Kidney (tissue), 22 donors: ENCODE results near the gene RHOA. TPM values are rescaled to one million over a fixed set of nuclear protein-coding genes. Genes with fewer than 3 reads are reported as not detected.

Experiments used
- DNase-seq, 5 donors: peaks; one replicate each; pipeline ENCODE4 v3.0.0-alpha.2; 2013 to 2020
- FAIRE-seq: peaks from 2 replicates; lab custom pipeline; 2012; peaks lifted over from hg19 to GRCh38; lab: Jason Lieb, UNC
- H3K27ac ChIP-seq, 2 donors: one replicate each; pipeline ENCODE4 v1.7.0; 2013; ENCODE audit warnings: low read depth in 2 of 2, low read length in 2 of 2, inconsistent platforms in 1 of 2
- H3K27me3 ChIP-seq: one replicate; pipeline ENCODE4 v1.7.1; 2013; ENCODE audit warnings: low read length, inconsistent platforms; ENCODE audit not compliant: control insufficient read depth, insufficient read depth
- H3K36me3 ChIP-seq, 3 donors: one replicate each; pipeline versions ENCODE4 v1.7.0 to v1.7.1; 2013; ENCODE audit warnings: low read length in 3 of 3, control low read depth in 1 of 3, inconsistent platforms in 1 of 3; ENCODE audit not compliant: insufficient read depth in 3 of 3, control insufficient read depth in 2 of 3
- H3K4me1 ChIP-seq, 3 donors: one replicate each; pipeline versions ENCODE4 v1.7.0 to v1.7.1; 2013; ENCODE audit warnings: low read length in 3 of 3, inconsistent platforms in 1 of 3, low read depth in 1 of 3; ENCODE audit not compliant: control insufficient read depth in 2 of 3, insufficient read depth in 2 of 3
- H3K4me3 ChIP-seq, 3 donors: one replicate each; pipeline versions ENCODE4 v1.7.0 to v1.8.1; 2013; ENCODE audit warnings: low read length in 3 of 3, control low read depth in 1 of 3, inconsistent platforms in 1 of 3
- H3K9ac ChIP-seq, 3 donors: one replicate each; pipeline versions ENCODE4 v1.7.0 to v1.7.1; 2013; ENCODE audit warnings: low read length in 3 of 3, control low read depth in 1 of 3, inconsistent platforms in 1 of 3
- H3K9me3 ChIP-seq, 3 donors: one replicate each; pipeline versions ENCODE4 v1.7.0 to v1.7.1; 2013; ENCODE audit warnings: low read length in 3 of 3, control low read depth in 1 of 3, inconsistent platforms in 1 of 3; ENCODE audit not compliant: control insufficient read depth in 2 of 3, insufficient read depth in 1 of 3
- CTCF ChIP-seq: IDR thresholded peaks from 3 replicates; pipeline ENCODE4 v1.5.1; 2012; ENCODE audit warnings: mild to moderate bottlenecking, moderate library complexity, borderline replicate concordance; ENCODE audit not compliant: insufficient read depth; ENCODE audit errors: extremely low read depth
- intact Hi-C: fragments of 100-400 bp; cut with DNase I; formaldehyde crosslinking; loops from one replicate; pipeline ENCODE4 v1.11.1; 2022
- long read RNA-seq, 10 donors: library from polyadenylated mRNA in 1 of 10; unstranded in 1 of 10; transcript quantifications; one replicate each; pipeline ENCODE4 v2.0.0 and lab custom pipeline, GENCODE V29; 2021 to 2026
- polyA plus RNA-seq: library from polyadenylated mRNA; stranded (reverse); fragments of 350-450 nt; fragmentation: Illumina TruSeq; extraction: RNeasy Lipid Tissue Mini Kit (QIAGEN cat#74804); gene quantifications from one replicate; pipeline ENCODE4 v1.2.3, GENCODE V29; 2014; ENCODE audit warnings: low read depth, low replicate concordance; ENCODE audit not compliant: insufficient read depth
- total RNA-seq: library from RNA; stranded (reverse); fragmentation: NEBNext Ultra II Directional; extraction: Animal tissue kit (Norgen Biotek cat#: 25700); gene quantifications from one replicate; pipeline ENCODE4 v1.2.1, GENCODE V29; 2021
- donor health status: control.
- donor health status: control.
- donor health status: control.
- donor health status: control.
- donor health status: control.
- donor health status: DM: yes; HTN: yes; CAD: no.
- donor health status: Normal renal cell carcinoma (clear cell type).

RHOA gene
- total RNA-seq = 709 TPM
- polyA plus RNA-seq = 345 TPM
- long read RNA-seq, donor 1, transcript RHOA-202 (5 exons, 2,031 nt) = major isoform, 148 of 220 reads
- long read RNA-seq, donor 1, partial matches to known transcripts = 58 of 220 reads
- long read RNA-seq, donor 1, other reads (novel, unspliced or antisense) = 13 of 220 reads
- long read RNA-seq, donor 2, transcript RHOA-202 (5 exons, 2,031 nt) = major isoform, 176 of 224 reads
- long read RNA-seq, donor 2, partial matches to known transcripts = 38 of 224 reads
- long read RNA-seq, donor 2, other reads (novel, unspliced or antisense) = 10 of 224 reads
- long read RNA-seq, donor 3, transcript RHOA-202 (5 exons, 2,031 nt) = major isoform, 191 of 292 reads
- long read RNA-seq, donor 3, partial matches to known transcripts = 73 of 292 reads
- long read RNA-seq, donor 3, other reads (novel, unspliced or antisense) = 27 of 292 reads
- long read RNA-seq, donor 4, transcript RHOA-202 (5 exons, 2,031 nt) = major isoform, 122 of 149 reads
- long read RNA-seq, donor 4, partial matches to known transcripts = 21 of 149 reads
- long read RNA-seq, donor 4, other reads (novel, unspliced or antisense) = 5 of 149 reads
- long read RNA-seq, donor 5, transcript RHOA-202 (5 exons, 2,031 nt) = major isoform, 16 of 16 reads
- long read RNA-seq, donor 5, partial matches to known transcripts = 0 of 16 reads
- long read RNA-seq, donor 5, other reads (novel, unspliced or antisense) = 0 of 16 reads
- long read RNA-seq, donor 6, transcript RHOA-202 (5 exons, 2,031 nt) = major isoform, 171 of 210 reads
- long read RNA-seq, donor 6, partial matches to known transcripts = 27 of 210 reads
- long read RNA-seq, donor 6, other reads (novel, unspliced or antisense) = 12 of 210 reads
- long read RNA-seq, donor 7, transcript RHOA-202 (5 exons, 2,031 nt) = major isoform, 375 of 431 reads
- long read RNA-seq, donor 7, partial matches to known transcripts = 46 of 431 reads
- long read RNA-seq, donor 7, other reads (novel, unspliced or antisense) = 8 of 431 reads
- long read RNA-seq, donor 8, transcript RHOA-202 (5 exons, 2,031 nt) = major isoform, 194 of 271 reads
- long read RNA-seq, donor 8, partial matches to known transcripts = 56 of 271 reads
- long read RNA-seq, donor 8, other reads (novel, unspliced or antisense) = 20 of 271 reads
- long read RNA-seq, donor 9, transcript RHOA-202 (5 exons, 2,031 nt) = major isoform, 84 of 111 reads
- long read RNA-seq, donor 9, partial matches to known transcripts = 14 of 111 reads
- long read RNA-seq, donor 9, other reads (novel, unspliced or antisense) = 13 of 111 reads
- long read RNA-seq, donor 10, transcript RHOA-202 (5 exons, 2,031 nt) = major isoform, 144 of 204 reads
- long read RNA-seq, donor 10, partial matches to known transcripts = 46 of 204 reads
- long read RNA-seq, donor 10, other reads (novel, unspliced or antisense) = 13 of 204 reads

DNA sequence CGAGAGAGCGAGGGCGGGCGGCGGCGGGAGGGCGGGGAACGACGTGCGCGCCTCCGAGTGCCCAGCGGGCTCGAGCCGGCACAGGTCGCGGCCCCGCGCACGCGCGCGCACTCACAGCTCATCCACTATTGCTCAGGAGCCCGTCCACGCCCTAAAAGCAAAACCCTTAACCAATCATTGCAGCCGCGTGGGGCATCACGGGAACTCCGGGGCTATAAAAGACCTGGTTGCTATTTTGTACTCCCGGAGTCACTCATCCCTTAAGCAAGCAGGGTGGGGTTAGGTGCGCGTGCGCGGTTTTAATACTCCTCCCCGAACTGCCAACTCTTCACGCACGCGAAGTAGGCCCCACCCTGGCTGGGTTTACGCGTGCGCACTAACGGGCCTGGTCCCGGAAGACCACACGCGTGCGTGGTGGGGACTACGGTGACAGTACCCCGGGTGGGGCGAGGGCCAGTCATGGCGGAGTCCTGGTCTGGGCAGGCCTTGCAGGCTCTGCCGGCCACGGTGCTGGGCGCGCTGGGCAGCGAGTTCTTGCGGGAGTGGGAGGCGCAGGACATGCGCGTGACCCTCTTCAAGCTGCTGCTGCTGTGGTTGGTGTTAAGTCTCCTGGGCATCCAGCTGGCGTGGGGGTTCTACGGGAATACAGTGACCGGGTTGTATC, at the start of gene RHOA, which contains the start of gene TCTA:
Gene RHOA (minus strand): TSS at position 9 of the 664 bp plus-strand sequence. CDS start 36,387 bp downstream, outside the sequence.
Gene TCTA (plus strand): TSS at position 456 of the 664 bp plus-strand sequence. CDS start 4 bp downstream, at position 460.
- no peaks in the 10 kb centered on the region for H3K9me3 ChIP-seq
- peak within 1 kb of the TSS; percentile 90 to 99 (median 96) for H3K4me3 ChIP-seq
- DNase-seq = peak; percentile 99 to 100 (median 100)
- no peak for TF ChIP-seq CTCF
- intact Hi-C loops = no loop called here
- no peaks in the 10 kb centered on the region for H3K27me3 ChIP-seq
- peak within 1 kb of the TSS; percentile 94 to 96 for H3K27ac ChIP-seq
- peaks cover 0 to 10% (median 0%) of the 10 kb centered on the region in 3 donors for H3K36me3 ChIP-seq
- H3K9ac ChIP-seq = peak within 1 kb of the TSS; percentile 92 to 99 (median 92)
- FAIRE-seq = peak; percentile 89
- peaks cover 0 to 32% (median 20%) of the 10 kb centered on the region in 3 donors for H3K4me1 ChIP-seq

DNA sequence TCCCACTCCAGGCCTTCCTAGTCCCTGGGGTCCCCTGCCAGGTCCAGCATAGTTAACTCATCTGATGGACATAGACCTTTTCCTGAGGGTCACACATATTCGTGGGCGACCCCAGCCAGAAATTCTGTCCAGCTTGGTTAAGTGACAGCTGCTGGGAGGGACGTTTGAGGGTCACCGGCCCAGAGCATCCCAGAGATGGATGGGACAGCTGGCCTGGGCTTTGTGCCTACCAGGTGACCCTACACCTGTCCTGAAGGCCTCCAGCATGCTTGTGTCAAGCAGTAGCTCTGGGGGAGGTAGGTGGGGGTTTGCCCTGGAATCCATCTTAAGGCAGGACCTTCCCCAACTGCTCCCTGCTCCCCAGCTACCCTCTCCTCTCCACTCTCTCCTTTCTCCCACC, 49.2 kb upstream of the RHOA start:
- peak overlapping the region; percentile 75 to 76 for H3K27ac ChIP-seq
- no peaks in the 10 kb centered on the region for H3K9me3 ChIP-seq
- H3K36me3 ChIP-seq = no peaks in the 10 kb centered on the region
- no peaks in the 10 kb centered on the region for H3K27me3 ChIP-seq
- peaks cover 0 to 28% (median 19%) of the 10 kb centered on the region in 3 donors for H3K4me1 ChIP-seq
- intact Hi-C loops = no loop called here
- no peak for TF ChIP-seq CTCF
- no peak for DNase-seq
- peak overlapping the region in 1 of 3 donors; percentile 8 for H3K9ac ChIP-seq
- no peak for FAIRE-seq
- H3K4me3 ChIP-seq = no peak overlapping the region
